Karpas-422 (cell line): ENCODE measurements around the gene MEG3. TPM values are rescaled to one million over a fixed set of nuclear protein-coding genes. Genes with fewer than 3 reads are reported as not detected.

Experiments used
- DNase-seq: peaks from one replicate; pipeline ENCODE4 v3.0.0-alpha.2; 2015
- H2AFZ ChIP-seq: fragments of 200-600 bp; sonication (generic); 2 replicates; pipeline ENCODE4 v1.6.1; 2014; ENCODE audit warnings: antibody characterized with exemption, low read length, mixed read lengths
- H3K27ac ChIP-seq: fragments of 200-600 bp; sonication (generic); 2 replicates; pipeline ENCODE4 v1.5.1; 2014; ENCODE audit warnings: mild to moderate bottlenecking, low read length, moderate library complexity
- H3K27me3 ChIP-seq: fragments of 200-600 bp; sonication (generic); 2 replicates; pipeline ENCODE4 v1.6.1; 2014; ENCODE audit warnings: low read length, mixed read lengths
- H3K36me3 ChIP-seq: fragments of 200-600 bp; sonication (generic); 2 replicates; pipeline ENCODE4 v1.6.1; 2014; ENCODE audit warnings: low read length, mixed read lengths; ENCODE audit not compliant: insufficient read depth
- H3K4me1 ChIP-seq: fragments of 200-600 bp; sonication (generic); 2 replicates; pipeline ENCODE4 v1.6.1; 2014; ENCODE audit warnings: mild to moderate bottlenecking, low read length, mixed read lengths
- H3K4me2 ChIP-seq: fragments of 200-600 bp; sonication (generic); 2 replicates; pipeline ENCODE4 v1.6.1; 2014; ENCODE audit warnings: low read length, low read depth, mild to moderate bottlenecking; ENCODE audit not compliant: poor library complexity, severe bottlenecking
- H3K4me3 ChIP-seq: fragments of 200-600 bp; sonication (generic); 2 replicates; pipeline ENCODE4 v1.5.1; 2014; ENCODE audit warnings: mild to moderate bottlenecking, antibody characterized with exemption, low read length, mixed read lengths
- H3K79me2 ChIP-seq: fragments of 200-600 bp; sonication (generic); 2 replicates; pipeline ENCODE4 v1.6.1; 2014; ENCODE audit warnings: mild to moderate bottlenecking, low read length, mixed read lengths
- H3K9ac ChIP-seq: fragments of 200-600 bp; sonication (generic); 2 replicates; pipeline ENCODE4 v1.6.0; 2014; ENCODE audit warnings: low read length
- H3K9me2 ChIP-seq: fragments of 200-600 bp; sonication (generic), shearing (Covaris generic); replicated peaks from 2 replicates; pipeline ENCODE4 v1.6.0; 2014; ENCODE audit warnings: mild to moderate bottlenecking, low read length, moderate library complexity; ENCODE audit not compliant: insufficient read depth
- H3K9me3 ChIP-seq: fragments of 300-700, 200-600 bp; sonication (generic); 2 replicates; pipeline ENCODE4 v1.6.1; 2014; ENCODE audit warnings: low read length, mixed read lengths
- H4K20me1 ChIP-seq: fragments of 200-600 bp; sonication (generic); 2 replicates; pipeline ENCODE4 v1.6.1; 2014; ENCODE audit warnings: mild to moderate bottlenecking, antibody characterized with exemption, low read length, low read depth; ENCODE audit not compliant: insufficient read depth
- total RNA-seq: library from RNA; depleted of rRNA; stranded (reverse); fragments of >200 nt; shearing (Covaris generic); gene quantifications from 2 replicates; pipeline ENCODE4 v1.2.3, GENCODE V29; 2014; ENCODE audit warnings: low replicate concordance

The MEG3 gene
- total RNA-seq, 1 experiment from 2014 or later = not detected

DNA sequence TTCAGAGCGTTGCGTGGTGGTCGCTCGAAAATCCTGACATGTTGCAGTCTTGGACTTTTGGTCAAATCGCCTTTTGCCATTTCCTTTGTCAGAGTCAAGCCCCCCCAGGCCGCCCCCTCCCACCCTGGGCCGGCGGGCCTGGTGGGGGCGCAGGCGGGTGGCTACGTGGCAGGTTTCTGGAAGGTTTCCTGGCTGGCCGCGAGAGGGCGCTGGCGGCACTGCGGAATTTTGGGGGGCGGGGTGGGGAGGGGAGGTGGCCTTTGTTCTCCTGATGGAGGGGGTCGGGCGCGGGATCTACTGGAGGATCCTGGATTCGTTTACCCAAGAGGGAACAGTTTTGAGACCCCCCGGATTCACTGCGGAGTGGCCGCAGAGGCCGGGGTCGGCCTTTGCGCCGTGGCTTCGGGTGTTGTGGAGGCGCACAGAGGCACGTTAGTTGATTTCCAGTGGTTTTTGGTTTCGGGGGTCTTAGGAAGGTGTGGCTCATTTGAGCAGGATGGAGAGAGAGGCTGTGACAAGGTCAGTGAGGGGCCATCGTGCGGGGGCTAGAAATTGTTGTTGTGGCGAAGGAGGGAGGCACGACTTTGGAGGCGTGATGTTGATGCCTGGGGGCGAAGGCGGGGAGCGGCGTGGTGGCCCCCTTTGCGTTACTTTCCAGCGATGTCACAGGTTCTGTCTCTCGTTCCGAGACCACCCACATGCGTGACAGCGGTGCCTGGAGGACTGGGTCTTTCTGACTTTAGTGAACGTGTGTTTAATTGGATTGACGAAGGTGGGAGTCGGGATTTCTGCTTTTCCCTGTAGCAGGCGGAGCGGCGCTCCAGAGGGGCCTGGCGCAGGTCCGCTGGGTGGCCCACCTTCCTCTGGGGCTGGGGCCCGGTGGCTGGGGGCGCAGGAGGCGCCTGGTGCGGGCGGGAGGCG is 1.4 kb downstream of the MEG3 start:
- Histone ChIP-seq H3K4me1 (no peaks in the 10 kb centered on the region), H3K4me3 (no peak overlapping the region), H3K36me3 (no peaks in the 10 kb centered on the region), H3K4me2 (no peak overlapping the region), H3K27ac (no peak overlapping the region), H3K9me2 (no peaks in the 10 kb centered on the region), H2AFZ (no peak overlapping the region), H3K9ac (no peak overlapping the region), H4K20me1 (no peaks in the 10 kb centered on the region), H3K27me3 (no peaks in the 10 kb centered on the region), H3K9me3 (peaks cover 4% of the 10 kb centered on the region), H3K79me2 (no peaks in the 10 kb centered on the region)
- DNase-seq = no peak

DNA sequence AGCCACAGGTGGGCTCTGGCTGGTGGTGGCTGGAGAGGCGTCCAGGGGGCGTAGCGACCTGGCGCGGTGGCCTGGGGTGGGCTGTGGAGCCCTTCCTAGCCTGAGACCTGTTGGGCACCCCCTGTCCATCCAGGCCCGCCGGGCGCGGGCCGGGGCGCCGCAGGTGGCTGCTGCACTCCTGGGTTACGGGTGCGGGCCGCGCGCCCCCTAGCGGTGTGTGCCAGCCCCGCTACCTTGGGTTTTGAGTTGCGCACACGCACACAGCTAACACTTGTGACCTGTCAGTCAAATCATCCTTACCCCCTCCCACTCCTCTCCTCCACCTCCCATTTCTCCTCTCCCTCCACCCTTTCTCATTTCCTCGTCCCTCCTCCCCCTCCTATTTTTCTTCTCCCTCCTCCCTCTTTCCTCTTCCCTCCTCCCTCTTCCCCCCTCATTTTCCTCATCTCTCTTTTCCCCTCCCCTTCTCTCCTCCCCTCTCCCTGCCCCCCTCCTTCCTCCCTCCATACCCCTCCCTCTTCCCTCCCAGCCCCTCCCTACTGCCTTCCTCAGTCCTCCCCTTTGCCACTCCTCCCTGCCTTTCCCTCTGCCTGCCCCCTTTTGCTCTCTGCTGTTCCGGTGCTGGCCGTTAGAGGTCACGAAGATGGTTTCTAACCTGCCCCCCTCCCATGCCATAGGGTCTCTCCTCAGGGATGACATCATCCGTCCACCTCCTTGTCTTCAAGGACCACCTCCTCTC is 2.3 kb downstream of the MEG3 start:
- no peak for DNase-seq
- no peaks in the 10 kb centered on the region for H3K4me1 ChIP-seq
- peaks cover 4% of the 10 kb centered on the region for H3K9me3 ChIP-seq
- H4K20me1 ChIP-seq = no peaks in the 10 kb centered on the region
- no peaks in the 10 kb centered on the region for H3K36me3 ChIP-seq
- H2AFZ ChIP-seq = no peak overlapping the region
- H3K27ac ChIP-seq = no peak overlapping the region
- no peaks in the 10 kb centered on the region for H3K79me2 ChIP-seq
- H3K27me3 ChIP-seq = no peaks in the 10 kb centered on the region
- H3K4me2 ChIP-seq = no peak overlapping the region
- no peak overlapping the region for H3K4me3 ChIP-seq
- H3K9me2 ChIP-seq = no peaks in the 10 kb centered on the region
- H3K9ac ChIP-seq = no peak overlapping the region

DNA sequence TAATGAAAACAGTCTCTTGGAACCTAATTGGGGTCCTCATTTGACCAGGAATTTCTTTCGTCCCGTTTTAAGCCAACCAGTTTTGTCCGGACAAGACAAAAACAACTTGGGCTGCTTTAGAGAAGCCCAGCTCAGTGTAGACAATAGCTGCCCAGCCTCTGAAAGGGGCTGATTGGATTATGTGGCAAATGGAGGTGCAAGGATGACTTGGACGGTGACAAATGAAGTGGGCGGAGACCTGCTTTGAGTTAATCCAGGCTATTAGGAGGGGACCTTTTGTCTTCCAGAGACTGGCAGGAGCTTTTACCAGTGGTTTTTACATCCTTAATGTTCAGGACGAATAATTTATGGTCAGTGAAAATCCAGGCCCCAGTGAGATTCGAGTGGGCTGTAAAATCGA is 4.8 kb downstream of the MEG3 start:
- H2AFZ ChIP-seq = no peak overlapping the region

DNA sequence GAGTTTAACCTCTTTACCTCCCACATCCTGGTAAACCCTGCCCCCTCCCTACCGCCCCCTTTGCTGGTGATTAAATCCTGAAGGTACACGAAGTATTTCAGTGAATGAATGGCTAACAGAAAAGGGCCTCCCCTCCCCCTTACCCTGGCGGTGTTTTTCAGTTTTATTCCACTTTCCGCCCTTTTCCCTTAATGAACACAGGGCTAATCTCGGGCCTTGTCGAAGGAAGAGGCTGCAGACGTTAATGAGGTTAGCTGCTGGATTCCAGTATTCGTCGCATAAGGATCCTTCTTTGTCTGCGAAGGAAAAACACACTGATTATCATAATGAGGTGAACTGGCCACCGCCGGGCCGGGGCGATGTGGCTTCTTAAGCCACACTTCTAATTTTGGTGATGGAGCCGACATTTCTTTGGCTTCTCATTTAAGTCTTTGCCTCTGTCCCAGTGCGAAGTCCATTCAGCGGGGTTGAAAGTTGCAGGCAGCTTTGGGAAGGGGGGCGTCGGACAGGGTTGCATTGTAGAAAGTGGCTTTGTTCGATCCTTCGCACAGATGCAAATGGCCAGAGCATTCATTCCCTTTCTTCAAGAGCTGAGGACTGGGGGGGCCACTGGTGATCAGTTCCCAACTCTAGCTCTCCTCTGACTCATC is 6.5 kb downstream of the MEG3 start:
- no peaks in the 10 kb centered on the region for H3K36me3 ChIP-seq
- no peaks in the 10 kb centered on the region for H4K20me1 ChIP-seq
- H3K4me2 ChIP-seq = no peak overlapping the region
- H3K9me3 ChIP-seq = no peaks in the 10 kb centered on the region; the same call in 1 of the 2 replicates
- H3K27me3 ChIP-seq = no peaks in the 10 kb centered on the region
- H3K4me3 ChIP-seq = no peak overlapping the region
- H3K9me2 ChIP-seq = no peaks in the 10 kb centered on the region
- no peaks in the 10 kb centered on the region for H3K79me2 ChIP-seq
- no peak overlapping the region for H3K27ac ChIP-seq
- H2AFZ ChIP-seq = no peak overlapping the region
- H3K9ac ChIP-seq = no peak overlapping the region
- DNase-seq = no peak
- H3K4me1 ChIP-seq = no peaks in the 10 kb centered on the region

More for the DNA sequence above, 4.8 kb downstream of the MEG3 start:
- Histone ChIP-seq H3K9me3 (peaks cover 4% of the 10 kb centered on the region), H3K27ac (no peak overlapping the region), H3K4me3 (no peak overlapping the region), H3K4me2 (no peak overlapping the region), H3K4me1 (no peaks in the 10 kb centered on the region), H3K27me3 (no peaks in the 10 kb centered on the region), H3K79me2 (no peaks in the 10 kb centered on the region), H3K9ac (no peak overlapping the region), H4K20me1 (no peaks in the 10 kb centered on the region), H3K36me3 (no peaks in the 10 kb centered on the region), H3K9me2 (no peaks in the 10 kb centered on the region)
- DNase-seq = no peak

DNA sequence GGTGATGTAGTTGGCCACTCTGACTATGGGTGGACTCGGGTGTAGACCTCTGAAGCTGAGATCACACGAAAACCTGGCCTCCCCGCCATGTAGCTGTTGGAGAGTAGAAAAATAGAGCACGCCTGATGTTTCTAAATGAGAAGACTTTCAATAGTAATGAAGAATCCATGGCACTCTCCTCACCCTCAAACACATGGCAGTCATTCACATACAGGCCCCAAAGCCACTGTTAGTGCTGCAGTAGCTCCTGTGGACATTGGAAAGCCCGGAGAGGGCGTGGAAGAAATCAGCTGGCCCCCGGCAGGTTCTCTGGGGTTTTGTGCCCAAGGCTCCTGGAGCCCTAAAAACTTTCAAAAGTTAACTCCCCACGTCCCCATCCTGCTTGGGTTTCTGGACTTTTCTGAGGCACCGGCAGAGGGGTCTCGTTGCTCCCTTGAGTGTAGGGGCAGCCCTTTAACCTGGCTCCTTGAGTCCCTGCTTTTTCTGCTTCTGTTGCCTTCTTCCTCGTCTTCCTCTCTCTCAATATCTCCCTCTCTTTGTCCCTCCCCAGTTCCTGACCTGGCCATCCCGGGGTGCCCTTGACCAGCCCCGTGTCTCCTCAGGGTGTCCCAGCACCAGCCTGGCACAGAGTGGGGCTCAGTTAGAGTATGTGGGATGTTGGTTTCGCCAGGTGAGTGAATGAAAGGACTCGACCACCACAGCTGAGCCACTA is 8.3 kb downstream of the MEG3 start:
- no peaks in the 10 kb centered on the region for H3K79me2 ChIP-seq
- no peaks in the 10 kb centered on the region for H3K9me3 ChIP-seq
- H3K4me1 ChIP-seq = no peaks in the 10 kb centered on the region
- no peak overlapping the region for H2AFZ ChIP-seq
- no peak overlapping the region for H3K27ac ChIP-seq
- H4K20me1 ChIP-seq = no peaks in the 10 kb centered on the region
- no peak overlapping the region for H3K4me2 ChIP-seq
- H3K9ac ChIP-seq = no peak overlapping the region
- no peaks in the 10 kb centered on the region for H3K36me3 ChIP-seq
- H3K27me3 ChIP-seq = no peaks in the 10 kb centered on the region
- H3K4me3 ChIP-seq = no peak overlapping the region
- no peaks in the 10 kb centered on the region for H3K9me2 ChIP-seq
- DNase-seq = no peak

DNA sequence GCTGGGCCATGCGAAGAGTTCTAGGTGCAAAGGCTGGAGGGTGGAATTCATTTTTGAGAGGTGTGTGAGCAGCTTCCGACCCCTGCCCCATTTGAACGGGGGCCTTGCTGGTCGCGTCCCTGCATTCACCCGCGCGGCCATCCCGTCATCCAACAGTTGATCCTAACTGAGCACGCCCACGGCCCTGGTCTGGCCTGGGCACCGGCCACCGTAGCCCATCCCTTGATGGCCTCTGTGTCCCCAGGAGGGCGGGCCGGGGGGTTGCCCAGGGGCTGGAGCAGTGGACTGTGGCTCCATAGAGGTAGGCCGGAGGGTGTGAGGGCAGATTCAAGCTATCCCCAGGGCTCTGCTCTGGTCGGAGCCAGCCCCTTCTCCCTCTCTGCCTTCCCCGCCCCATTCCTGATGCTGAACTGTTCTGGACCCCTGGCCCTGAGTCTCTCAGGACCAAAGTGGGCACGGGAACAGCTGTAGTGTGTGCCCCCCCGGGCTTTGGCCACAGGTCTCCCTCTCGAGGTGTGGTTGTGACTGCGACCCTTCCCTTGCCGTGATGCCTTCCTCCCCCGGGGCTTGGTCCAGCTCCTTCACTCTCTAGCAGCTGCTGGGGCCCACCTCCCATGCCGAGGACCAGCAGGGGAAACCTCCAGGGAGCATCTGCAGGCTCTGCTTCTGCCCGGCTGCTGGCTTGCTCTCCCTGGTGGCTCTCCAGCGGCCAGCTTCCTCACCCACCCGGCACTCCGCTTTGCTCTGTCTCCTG is 9.1 kb downstream of the MEG3 start:
- no peak overlapping the region for H3K4me2 ChIP-seq
- DNase-seq = no peak
- H3K9me3 ChIP-seq = no peaks in the 10 kb centered on the region
- no peaks in the 10 kb centered on the region for H3K27me3 ChIP-seq
- no peaks in the 10 kb centered on the region for H3K4me1 ChIP-seq
- H3K36me3 ChIP-seq = no peaks in the 10 kb centered on the region
- H3K9me2 ChIP-seq = no peaks in the 10 kb centered on the region
- no peak overlapping the region for H3K4me3 ChIP-seq
- H4K20me1 ChIP-seq = no peaks in the 10 kb centered on the region
- H3K79me2 ChIP-seq = no peaks in the 10 kb centered on the region
- H3K27ac ChIP-seq = no peak overlapping the region
- no peak overlapping the region for H3K9ac ChIP-seq
- no peak overlapping the region for H2AFZ ChIP-seq

DNA sequence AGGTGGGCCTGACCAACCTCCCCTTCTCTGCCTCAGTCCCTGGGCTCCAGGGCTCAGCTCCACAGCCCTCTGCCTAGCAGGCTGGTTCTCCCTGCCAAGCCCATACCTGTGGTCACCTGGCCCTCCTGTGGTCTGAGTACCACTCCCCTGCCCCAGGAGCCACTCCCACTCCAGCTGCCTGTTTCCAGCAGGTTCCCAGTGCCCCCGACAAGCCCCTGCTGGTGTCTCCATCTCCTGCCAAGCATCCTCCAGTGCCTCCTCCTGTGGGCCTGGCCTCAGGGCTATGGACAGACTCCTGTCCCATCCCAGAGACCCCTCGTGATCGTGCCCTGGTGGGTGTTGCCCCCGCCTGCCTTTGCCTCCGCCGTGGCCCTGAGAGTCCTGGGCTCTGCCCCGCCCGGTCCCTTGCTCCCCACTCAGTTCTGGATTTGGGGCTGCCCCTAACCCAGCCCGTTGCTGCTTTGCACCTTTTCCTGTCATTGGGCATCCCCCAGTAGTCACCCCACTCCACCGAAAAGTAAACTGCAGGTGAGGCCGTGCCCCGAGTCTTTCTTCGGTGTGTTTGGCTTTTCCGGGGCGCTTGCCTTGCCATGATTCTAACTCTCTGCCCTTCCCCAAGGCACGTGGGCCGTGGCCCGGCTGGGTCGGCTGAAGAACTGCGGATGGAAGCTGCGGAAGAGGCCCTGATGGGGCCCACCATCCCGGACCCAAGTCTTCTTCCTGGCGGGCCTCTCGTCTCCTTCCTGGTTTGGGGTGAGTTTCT is 9.8 kb downstream of the MEG3 start:
- Histone ChIP-seq H3K36me3 (no peaks in the 10 kb centered on the region), H3K4me2 (no peak overlapping the region), H3K9me3 (no peaks in the 10 kb centered on the region), H3K9me2 (no peaks in the 10 kb centered on the region), H4K20me1 (no peaks in the 10 kb centered on the region), H3K27me3 (no peaks in the 10 kb centered on the region), H3K9ac (no peak overlapping the region), H3K27ac (no peak overlapping the region), H3K79me2 (no peaks in the 10 kb centered on the region), H3K4me3 (no peak overlapping the region), H3K4me1 (no peaks in the 10 kb centered on the region), H2AFZ (no peak overlapping the region)
- no peak for DNase-seq
